GM12878 (cell line): ENCODE results near the gene TTC39C. TPM values are rescaled to one million over a fixed set of nuclear protein-coding genes. Genes with fewer than 3 reads are reported as not detected.

Experiments
- polyA plus RNA-seq, 11 experiments: library from polyadenylated mRNA; depleted of rRNA in 4 of 11; unstranded in 6 of 11; stranded (reverse) in 5 of 11; fragments of >200 nt; fragmentation: Nextera tagmentation in 4 of 11; fragmentation: Illumina TruSeq in 1 of 11; extraction: Ambion mirVana in 4 of 11; extraction: Trizol in 1 of 11; gene quantifications; 1 replicate in 1 of 11; 2 replicates in 10 of 11; pipeline versions ENCODE4 v1.2.1 to v1.2.3, GENCODE V29; 2011 to 2016; ENCODE audit warnings: inconsistent platforms in 2 of 11, missing spikeins in 2 of 11, low read depth in 1 of 11
- small RNA-seq: library from RNA; depleted of rRNA; stranded (forward); fragments of <200 nt; gene quantifications from one replicate; pipeline ENCODE3, GENCODE V24; 2014
- total RNA-seq, 4 experiments: library from RNA; depleted of rRNA in 3 of 4; stranded (reverse); fragments of >200 nt in 3 of 4; fragmentation: Illumina TruSeq in 1 of 4; extraction: Trizol in 1 of 4; gene quantifications; 2 replicates each; pipeline versions ENCODE4 v1.2.1 to v1.2.3, GENCODE V29; 2013 to 2021

Gene TTC39C
- total and polyA plus RNA-seq, 10 of the 15 experiments (the other 5 are each of a cell fraction or from before 2014, with no cell fraction given), result 21.1 to 91.0 (median 64.8) TPM

Small RNA genes within 50 kb of the gene (small RNA-seq; reads per million reads assigned to genes)
- not detected for gene RF00017
- gene RNA5SP452, result 4.8 reads per million, percentile 87 among the genes with 10 or more reads in this experiment
- gene RNU5A-6P, result 0.20 reads per million

Other genes with a start within 250 kb of the TTC39C start
- 2.1 and 2.7 TPM in 2 replicates for gene CABYR, start 124.3 kb downstream of the TTC39C start, total RNA-seq (2014; rRNA removed)
- gene CABYR, start 124.3 kb downstream of the TTC39C start, total RNA-seq (2014; rRNA removed; fragmentation: Illumina TruSeq; extraction: Trizol), result 1.9 and 2.4 TPM in 2 replicates
- gene CABYR, start 124.3 kb downstream of the TTC39C start, total RNA-seq (2021), result 1.0 and 1.4 TPM in 2 replicates
- 0.17 and 0.29 TPM in 2 replicates for gene CABYR, start 124.3 kb downstream of the TTC39C start, polyA plus RNA-seq (2011; rRNA removed)
- 2.8 and 3.6 TPM in 2 replicates for gene CABYR, start 124.3 kb downstream of the TTC39C start, polyA plus RNA-seq (2014; fragmentation: Illumina TruSeq; extraction: Trizol)
- gene CABYR, start 124.3 kb downstream of the TTC39C start, polyA plus RNA-seq (2014; fragmentation: Nextera tagmentation; extraction: Ambion mirVana), result 1 to 10 TPM; 1.4 to 2.2 TPM
- gene CABYR, start 124.3 kb downstream of the TTC39C start, polyA plus RNA-seq (2014; rRNA removed), result 1.5 and 1.7 TPM in 2 replicates
- 1 to 10 TPM; 1.3 to 2.1 TPM for gene CABYR, start 124.3 kb downstream of the TTC39C start, polyA plus RNA-seq (2016; fragmentation: Nextera tagmentation; extraction: Ambion mirVana)